GM12892 (cell line): ENCODE results near the gene SNX9. TPM values are rescaled to one million over a fixed set of nuclear protein-coding genes. Genes with fewer than 3 reads are reported as not detected.
A peak's percentile ranks its signal among the peaks of the same experiment; 100 is the strongest.

Source experiments
- DNase-seq: peaks from one replicate; pipeline ENCODE4 v3.0.0; 2011; ENCODE audit not compliant: insufficient read length
- FAIRE-seq: peaks from 2 replicates; lab custom pipeline; 2011; peaks lifted over from hg19 to GRCh38; lab: Jason Lieb, UNC
- POLR2A ChIP-seq: IDR thresholded peaks from 2 replicates; pipeline ENCODE4 v1.6.1; 2011; ENCODE audit warnings: low read depth, low read length, control low read depth
- POLR2AphosphoS5 ChIP-seq: IDR thresholded peaks from 2 replicates; pipeline ENCODE4 v1.6.1; 2011; ENCODE audit warnings: low read depth, low read length, control low read depth
- TAF1 ChIP-seq: IDR thresholded peaks from 2 replicates; pipeline ENCODE4 v1.6.1; 2011; ENCODE audit warnings: low read depth, mild to moderate bottlenecking, control low read depth, low read length, borderline replicate concordance
- polyA plus RNA-seq: library from polyadenylated mRNA; unstranded; fragments of >200 nt; gene quantifications from one replicate; pipeline ENCODE4 v1.2.1, GENCODE V29; 2012; ENCODE audit warnings: missing spikeins, inconsistent platforms; ENCODE audit not compliant: missing spikeins

SNX9 gene
- 7.8 TPM for polyA plus RNA-seq

DNA sequence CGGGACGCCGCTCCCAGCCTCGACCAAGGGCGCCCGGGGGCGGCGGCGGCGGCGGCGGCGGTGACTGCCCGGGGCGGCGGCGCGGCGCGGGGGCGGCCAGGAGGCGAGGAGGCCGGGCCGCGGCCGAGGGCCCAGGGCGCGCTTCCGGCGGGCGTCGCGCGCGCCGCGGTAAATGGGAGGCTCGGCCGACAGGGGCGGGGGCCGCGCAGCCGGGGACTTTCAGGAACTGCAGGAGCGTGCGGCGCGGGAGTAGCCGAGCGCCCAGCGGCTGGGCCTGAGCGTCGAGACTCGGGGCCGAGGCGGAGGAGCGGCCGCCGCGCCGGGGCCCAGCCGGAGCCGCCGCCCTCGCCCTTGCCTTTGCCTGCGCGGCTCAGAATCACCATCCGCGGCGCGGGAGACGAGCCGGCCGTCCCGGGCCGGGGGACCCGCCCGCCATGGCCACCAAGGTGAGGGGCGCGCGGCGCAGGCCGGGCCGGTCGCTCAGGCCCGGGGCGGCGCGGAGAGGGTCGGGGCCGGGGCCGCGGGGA is at the start of gene SNX9:
Gene SNX9, plus strand, starts transcription at position 246 of the 527 bp plus-strand sequence. Its CDS starts 189 bp downstream, at position 435.
- peak; percentile 56 for DNase-seq
- FAIRE-seq, result peak; percentile 73
- TF ChIP-seq POLR2A (peak; percentile 48; the same call in 1 of the 2 replicates), TAF1 (no peak)

GRCh38 chr6:157773248-157773773 is 49.7 kb upstream of the SNX9 start:
- no peak for DNase-seq
- no peak for FAIRE-seq
- TF ChIP-seq TAF1 (no peak), POLR2AphosphoS5 (no peak), POLR2A (no peak)

DNA sequence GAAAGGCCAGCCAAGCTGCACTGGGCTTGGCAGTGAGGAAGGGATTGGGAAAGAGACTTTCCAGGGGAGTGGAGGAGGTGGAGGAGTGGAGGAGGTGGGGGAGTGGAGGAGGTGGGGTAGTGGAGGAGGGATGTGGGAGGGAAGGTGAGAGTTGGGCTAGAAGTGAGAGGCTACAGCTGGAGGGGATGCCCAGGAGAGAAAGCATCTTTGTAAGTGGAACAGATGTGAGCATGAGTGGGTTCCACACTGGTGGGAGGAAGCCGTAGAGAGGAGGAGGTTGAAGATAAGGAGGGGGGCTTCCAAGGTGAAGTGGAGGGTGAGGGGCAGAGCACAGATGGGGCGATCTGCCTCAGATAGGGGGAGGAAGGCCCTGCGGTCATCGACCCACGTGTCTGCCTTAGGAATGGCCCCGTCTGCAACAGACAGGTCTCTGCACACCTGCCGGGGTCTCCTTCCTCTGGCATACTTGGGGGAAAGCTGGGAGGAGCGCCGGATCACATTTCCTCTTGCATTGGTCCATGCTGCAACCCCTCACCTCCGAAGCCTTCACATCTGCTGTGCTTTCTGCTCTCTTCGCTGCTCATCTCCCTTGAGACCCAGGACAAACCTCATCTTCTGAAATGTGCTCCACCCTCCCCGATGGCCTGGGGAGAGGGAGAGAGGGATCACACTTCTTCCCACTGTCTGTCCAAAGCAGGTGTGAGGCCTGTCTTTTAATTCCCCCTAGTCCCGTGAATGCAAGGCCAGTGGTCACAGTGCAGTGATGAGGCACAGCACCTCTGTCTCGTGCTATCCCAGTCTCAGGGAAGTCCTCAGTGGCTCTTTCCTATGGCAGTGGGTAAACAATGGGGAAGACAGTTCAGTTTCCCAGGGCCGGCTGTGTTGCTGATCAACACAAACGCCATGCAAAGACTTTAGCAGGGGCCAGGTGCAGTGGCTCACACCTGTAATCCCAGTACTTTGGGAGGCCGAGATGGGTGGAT is 48.6 kb upstream of the SNX9 start:
- FAIRE-seq (peak; percentile 96), DNase-seq (no peak)
- TF ChIP-seq TAF1 (no peak), POLR2AphosphoS5 (no peak), POLR2A (no peak)

DNA sequence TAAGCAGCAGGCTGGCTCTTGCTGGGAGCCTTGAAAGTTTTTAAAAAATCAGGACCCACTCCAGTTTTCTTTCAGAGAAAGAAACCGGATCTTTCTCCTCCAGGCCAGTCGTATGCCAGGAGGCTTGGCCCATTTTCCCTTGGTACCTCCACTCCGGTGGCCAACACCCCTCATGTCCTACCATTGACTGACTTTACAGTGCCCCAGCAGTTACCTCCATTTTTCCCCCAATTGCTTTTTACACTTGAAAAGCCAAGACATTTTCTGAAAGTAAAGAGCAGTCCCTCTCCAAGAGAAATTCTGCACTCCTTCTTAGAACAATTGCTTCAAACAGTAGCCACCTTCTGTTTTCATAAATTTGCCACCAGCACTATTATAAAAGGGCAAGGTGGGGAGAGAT is 47.7 kb upstream of the SNX9 start:
- TF ChIP-seq TAF1, result no peak
- no peak for TF ChIP-seq POLR2AphosphoS5
- no peak for TF ChIP-seq POLR2A
- DNase-seq, result no peak
- no peak for FAIRE-seq

- DNase-seq (no peak), FAIRE-seq (no peak)
- no peak for TF ChIP-seq TAF1
- no peak for TF ChIP-seq POLR2A
- no peak for TF ChIP-seq POLR2AphosphoS5
Observed at GRCh38 chr6:157777344-157777743, 45.7 kb upstream of the SNX9 start.

DNA sequence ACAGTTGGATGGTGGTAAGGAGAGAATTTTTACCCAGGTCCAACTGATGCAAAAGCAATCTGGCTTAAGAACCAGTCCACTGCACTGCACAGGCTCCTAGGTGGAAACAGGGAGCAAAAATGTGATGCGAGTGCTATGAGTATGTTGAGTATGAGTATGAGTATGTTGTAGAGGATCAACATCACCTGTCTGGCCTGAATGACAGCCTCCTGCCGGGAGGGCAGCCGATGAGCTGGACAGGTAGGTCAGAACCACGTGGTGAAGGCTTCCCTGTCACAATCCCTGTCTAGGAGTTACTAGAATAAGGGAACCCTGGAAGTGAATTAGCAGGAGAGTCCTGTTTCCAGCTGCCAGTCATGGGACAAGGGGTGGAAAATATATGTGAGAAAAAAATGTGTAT is 44.3 kb upstream of the SNX9 start:
- TF ChIP-seq POLR2A (no peak), POLR2AphosphoS5 (no peak), TAF1 (no peak)
- FAIRE-seq, result no peak
- DNase-seq, result no peak

- no peak for FAIRE-seq
- DNase-seq, result no peak
- TF ChIP-seq POLR2A (no peak), POLR2AphosphoS5 (no peak), TAF1 (no peak)
Observed at GRCh38 chr6:157779705-157780604, 43.1 kb upstream of the SNX9 start.

- DNase-seq (no peak), FAIRE-seq (no peak)
- TF ChIP-seq POLR2AphosphoS5 (no peak), TAF1 (no peak), POLR2A (no peak)
Observed at GRCh38 chr6:157785636-157786035, 37.4 kb upstream of the SNX9 start.

DNA sequence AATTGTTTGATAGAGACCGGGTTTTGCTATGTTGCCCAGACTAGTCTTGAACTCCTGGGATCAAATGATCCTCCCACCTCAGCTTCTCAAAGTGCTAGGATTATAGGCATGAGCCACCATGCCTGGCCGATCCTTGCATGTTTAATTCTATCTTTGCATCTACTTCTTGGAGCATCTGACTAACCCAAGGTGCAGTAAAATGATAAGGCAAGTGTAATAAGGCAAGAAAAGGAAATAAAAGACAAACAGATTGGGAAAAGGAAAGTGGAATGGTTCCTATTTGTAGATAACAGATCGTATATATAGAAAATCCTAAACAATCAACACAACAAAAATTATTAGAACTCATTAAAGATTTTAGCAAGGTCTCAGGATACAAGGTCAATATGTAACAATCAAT is 36.8 kb upstream of the SNX9 start:
- no peak for FAIRE-seq
- no peak for TF ChIP-seq POLR2AphosphoS5
- no peak for TF ChIP-seq POLR2A
- no peak for TF ChIP-seq TAF1
- DNase-seq, result no peak

DNA sequence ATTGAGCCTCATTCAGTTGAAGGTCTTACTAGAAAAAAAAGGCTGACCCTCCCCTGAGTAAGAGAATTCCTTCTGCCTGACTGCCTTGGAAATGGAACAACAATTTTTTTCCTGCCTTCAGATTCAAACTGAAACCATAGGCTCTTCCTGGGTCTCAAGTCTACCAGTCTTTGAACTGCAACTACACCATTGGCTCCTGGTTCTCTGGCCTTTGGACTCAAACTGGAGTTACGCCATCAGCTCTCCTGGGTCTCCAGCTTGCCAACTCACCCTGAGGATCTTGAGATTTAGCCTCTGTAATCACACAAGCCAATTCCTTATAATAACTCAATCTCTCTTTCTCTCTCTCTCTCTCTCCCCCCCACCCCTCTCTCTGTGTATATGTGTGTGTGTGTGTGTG is 36.0 kb upstream of the SNX9 start:
- FAIRE-seq, result no peak
- DNase-seq, result no peak
- no peak for TF ChIP-seq POLR2AphosphoS5
- no peak for TF ChIP-seq POLR2A
- TF ChIP-seq TAF1, result no peak
